Breast epithelium (tissue), 3 donors: ENCODE measurements around the gene SLC35D2.

Experiments
- CTCF ChIP-seq, 3 donors: fragments of 450-650 bp; IDR thresholded peaks; one replicate each; pipeline ENCODE4 v1.5.1; 2016 to 2017; ENCODE audit warnings: antibody characterized with exemption in 3 of 3, mild to moderate bottlenecking in 3 of 3, moderate library complexity in 3 of 3
- POLR2A ChIP-seq: fragments of 450-650 bp; IDR thresholded peaks from one replicate; pipeline ENCODE4 v1.6.1; 2016; ENCODE audit warnings: antibody characterized with exemption, mild to moderate bottlenecking, moderate library complexity

DNA sequence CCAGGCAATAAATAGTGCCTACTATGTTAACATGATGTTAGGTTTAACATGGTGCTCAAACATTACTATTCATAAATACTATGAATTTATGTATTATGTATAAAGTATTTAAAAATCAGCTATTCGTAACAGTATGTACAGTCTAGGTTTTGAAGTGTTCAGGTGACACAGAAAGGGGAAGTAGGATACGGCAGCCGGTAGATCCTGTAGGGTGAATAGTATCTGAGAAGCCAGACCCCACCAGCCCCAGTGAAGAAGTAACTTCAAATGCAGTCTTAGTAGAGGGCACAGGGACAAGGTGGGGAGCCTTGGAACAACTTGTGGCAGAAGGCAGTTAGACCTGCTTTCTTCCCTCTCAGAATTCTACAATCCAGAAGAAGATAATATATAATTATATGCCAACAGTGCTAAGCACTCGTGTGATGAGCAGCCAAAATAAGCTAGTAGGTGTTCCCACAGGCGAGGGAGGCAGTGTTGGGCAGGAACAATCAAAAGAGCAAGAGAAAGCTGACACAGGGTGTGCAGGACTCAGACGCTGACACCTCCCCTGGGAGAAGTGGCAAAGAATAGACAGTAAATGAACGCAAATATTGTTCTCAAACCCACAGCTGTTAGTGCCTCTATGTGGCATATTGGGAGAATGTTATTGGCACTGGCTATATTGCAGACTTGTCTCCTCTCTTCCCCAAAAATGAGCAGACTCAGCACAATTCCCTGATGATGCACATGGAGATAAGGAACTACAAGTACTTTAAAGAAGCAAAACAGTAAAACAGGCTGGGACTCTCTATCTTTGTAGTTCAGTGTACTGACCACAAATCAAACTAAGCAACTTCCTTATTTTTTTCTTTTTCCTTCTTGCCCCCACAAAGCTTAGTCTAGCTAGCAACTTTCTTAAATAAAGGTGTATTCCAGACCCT, 30.1 kb upstream of the SLC35D2 start:
- TF ChIP-seq CTCF (IDR thresholded peaks at IDR 0.05) (no peak), POLR2A (no peak)
